HEK293T (cell line): Measurements from ENCODE around the gene WBP1L.

Experiments
- ARNT ChIP-seq: fragments of 450-650 bp; IDR thresholded peaks from 2 replicates; pipeline ENCODE4 v1.6.1; 2017; ENCODE audit warnings: mild to moderate bottlenecking
- BHLHE40 ChIP-seq: fragments of 450-650 bp; IDR thresholded peaks from 2 replicates; pipeline ENCODE4 v1.6.1; 2016; ENCODE audit warnings: mild to moderate bottlenecking, moderate library complexity, borderline replicate concordance
- CTBP1 ChIP-seq: fragments of 450-650 bp; IDR thresholded peaks from 2 replicates; pipeline ENCODE4 v1.6.1; 2016; ENCODE audit warnings: borderline replicate concordance
- FOXA1 ChIP-seq: fragments of 450-650 bp; IDR thresholded peaks from 2 replicates; pipeline ENCODE4 v1.6.1; 2016; ENCODE audit warnings: mild to moderate bottlenecking
- FOXK2 ChIP-seq: fragments of 450-650 bp; IDR thresholded peaks from 2 replicates; pipeline ENCODE4 v1.6.1; 2016; ENCODE audit warnings: mild to moderate bottlenecking
- FOXM1 ChIP-seq: fragments of 450-650 bp; IDR thresholded peaks from 2 replicates; pipeline ENCODE4 v1.6.1; 2017; ENCODE audit warnings: mild to moderate bottlenecking, borderline replicate concordance
- HDGF ChIP-seq: fragments of 450-650 bp; IDR thresholded peaks from 2 replicates; pipeline ENCODE4 v1.6.1; 2017; ENCODE audit warnings: antibody characterized with exemption, borderline replicate concordance
- LEF1 ChIP-seq: fragments of 450-650 bp; IDR thresholded peaks from 2 replicates; pipeline ENCODE4 v1.6.1; 2017; ENCODE audit warnings: mild to moderate bottlenecking, borderline replicate concordance
- SP1 ChIP-seq: fragments of 450-650 bp; IDR thresholded peaks from 2 replicates; pipeline ENCODE4 v1.6.1; 2017
- SUZ12 ChIP-seq: fragments of 450-650 bp; IDR thresholded peaks from 2 replicates; pipeline ENCODE4 v1.6.1; 2016; ENCODE audit warnings: mild to moderate bottlenecking
- TARDBP ChIP-seq: fragments of 450-650 bp; IDR thresholded peaks from 2 replicates; pipeline ENCODE4 v1.6.1; 2016

DNA sequence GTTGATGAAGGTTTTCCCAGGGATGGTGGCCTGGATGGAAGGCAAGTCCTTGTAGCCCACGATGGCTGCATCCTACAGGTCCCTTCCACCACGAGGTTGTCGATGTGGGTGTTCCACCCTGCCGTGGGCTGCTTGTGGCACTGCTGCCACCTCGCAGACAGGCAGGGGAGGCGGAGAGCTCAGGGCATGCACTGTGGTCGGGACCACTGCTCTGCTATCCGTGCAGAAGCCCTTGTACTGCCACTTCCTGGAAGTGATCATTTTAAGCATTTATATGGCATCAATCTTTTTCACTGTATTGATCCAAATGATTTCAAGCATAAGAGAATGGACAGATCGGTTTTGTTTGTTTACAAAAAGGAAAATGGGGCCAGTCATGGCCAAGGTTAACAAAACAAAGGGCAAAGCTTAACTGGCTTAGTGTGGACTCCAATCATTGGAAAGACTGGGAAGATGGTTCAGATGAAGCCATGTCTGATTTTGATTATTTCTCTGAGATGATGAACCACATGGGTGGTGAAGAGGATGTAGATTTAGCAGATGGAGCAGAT is 101.7 kb downstream of the WBP1L start:
- TF ChIP-seq FOXA1 (no peak), HDGF (no peak), LEF1 (no peak), TARDBP (no peak), FOXM1 (no peak), ARNT (no peak), CTBP1 (no peak), SUZ12 (no peak), BHLHE40 (no peak), FOXK2 (no peak), SP1 (no peak)
